ENCODE data around the gene GABARAP. TPM values are rescaled to one million over a fixed set of nuclear protein-coding genes. Genes with fewer than 3 reads are reported as not detected.
A peak's percentile ranks its signal among the peaks of the same experiment; 100 is the strongest.

GABARAP gene
- polyA plus RNA-seq, 1 of the 3 experiments (the other 2 are of a cell fraction) = 585 TPM

DNA sequence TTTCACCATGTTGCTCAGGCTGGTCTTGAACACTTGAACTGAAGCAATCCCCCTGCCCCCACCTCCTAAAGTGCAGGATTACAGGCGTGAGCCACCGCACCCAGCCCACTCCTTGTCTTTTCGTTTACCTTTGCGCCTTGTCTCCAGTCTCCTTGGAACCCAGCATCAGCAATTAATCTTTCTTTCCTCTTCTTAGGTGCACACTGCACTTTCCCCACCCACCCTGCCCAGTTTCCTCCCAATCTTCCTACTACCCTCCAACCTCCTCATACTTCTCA, 21.5 kb upstream of the GABARAP start:
- Histone ChIP-seq H3K4me1 (ENCODE audit: control insufficient read depth in 1 of 2, insufficient read depth in 2 of 2, low read depth in 1 of 2, low read length in 1 of 2) (peaks cover 0 to 6% of the 10 kb centered on the region in 2 experiments; a peak in 2 of 4 replicates), H3K4me2 (no peak overlapping the region), H4K20me1 (ENCODE audit: insufficient read depth) (no peaks in the 10 kb centered on the region), H3K27me3 (ENCODE audit: insufficient read depth) (no peaks in the 10 kb centered on the region), H3K9me3 (no peaks in the 10 kb centered on the region), H3K9ac (no peak overlapping the region), H3K36me3 (replicated peaks in 1 of 2; ENCODE audit: control insufficient read depth in 1 of 2, insufficient read depth in 2 of 2, low read length in 1 of 2) (peaks cover 0 to 12% of the 10 kb centered on the region in 2 experiments), H3F3A (replicated peaks; ENCODE audit: insufficient read depth) (peaks cover 31% of the 10 kb centered on the region), H3K4me3 (ENCODE audit: low read depth in 2 of 2, low read length in 1 of 2) (no peak overlapping the region), H2AFZ (ENCODE audit: low read depth) (peak overlapping the region; percentile 88; the same call in 1 of the 2 replicates), H3K79me2 (ENCODE audit: insufficient read depth) (no peaks in the 10 kb centered on the region), H3K27ac (ENCODE audit: low read depth in 2 of 2, low read length in 1 of 2) (no peak overlapping the region; a peak in 1 of 4 replicates), H3K9me2 (no peaks in the 10 kb centered on the region)
- WGBS (ENCODE audit: low lambda C conversion rate) = 81% methylated on average over 4 of the region's 4 CpGs
- DNase-seq = peak; percentile 7
- TF ChIP-seq SMC3 (IDR thresholded peaks at IDR 0.05; ENCODE audit: low read depth, low read length) (no peak), FOSL2 (IDR thresholded peaks at IDR 0.05; ENCODE audit: borderline replicate concordance, low read depth) (no peak), USF1 (IDR thresholded peaks at IDR 0.05; ENCODE audit: borderline replicate concordance, low read depth) (no peak), MXI1 (IDR thresholded peaks at IDR 0.05; ENCODE audit: low read depth, low read length) (no peak), RXRA (IDR thresholded peaks at IDR 0.05; ENCODE audit: borderline replicate concordance, low read depth) (no peak), RCOR1 (IDR thresholded peaks at IDR 0.05; ENCODE audit: low read length) (no peak), RAD21 (IDR thresholded peaks at IDR 0.05; ENCODE audit: low read length) (no peak), REST (IDR thresholded peaks at IDR 0.05; ENCODE audit: low read depth, low read length) (no peak), USF2 (IDR thresholded peaks at IDR 0.05; ENCODE audit: borderline replicate concordance, low read depth, low read length) (no peak), CHD2 (IDR thresholded peaks at IDR 0.05; ENCODE audit: low read length, partially characterized antibody) (no peak), RFX5 (IDR thresholded peaks at IDR 0.05; ENCODE audit: low read length) (no peak), JUND (IDR thresholded peaks at IDR 0.05) (no peak), POLR2AphosphoS5 (IDR thresholded peaks at IDR 0.05; ENCODE audit: low read depth, low read length) (no peak), NRF1 (IDR thresholded peaks at IDR 0.05; ENCODE audit: low read depth, low read length) (no peak), MEF2A (IDR thresholded peaks at IDR 0.05; ENCODE audit: borderline replicate concordance, low read depth) (no peak), EP300 (IDR thresholded peaks at IDR 0.05; ENCODE audit: borderline replicate concordance in 1 of 2, low read depth in 1 of 2, low read length in 1 of 2) (no peak), EZH2phosphoT487 (IDR thresholded peaks at IDR 0.05; ENCODE audit: borderline replicate concordance, low read depth) (no peak)
- TF ChIP-seq, protein P1, sequence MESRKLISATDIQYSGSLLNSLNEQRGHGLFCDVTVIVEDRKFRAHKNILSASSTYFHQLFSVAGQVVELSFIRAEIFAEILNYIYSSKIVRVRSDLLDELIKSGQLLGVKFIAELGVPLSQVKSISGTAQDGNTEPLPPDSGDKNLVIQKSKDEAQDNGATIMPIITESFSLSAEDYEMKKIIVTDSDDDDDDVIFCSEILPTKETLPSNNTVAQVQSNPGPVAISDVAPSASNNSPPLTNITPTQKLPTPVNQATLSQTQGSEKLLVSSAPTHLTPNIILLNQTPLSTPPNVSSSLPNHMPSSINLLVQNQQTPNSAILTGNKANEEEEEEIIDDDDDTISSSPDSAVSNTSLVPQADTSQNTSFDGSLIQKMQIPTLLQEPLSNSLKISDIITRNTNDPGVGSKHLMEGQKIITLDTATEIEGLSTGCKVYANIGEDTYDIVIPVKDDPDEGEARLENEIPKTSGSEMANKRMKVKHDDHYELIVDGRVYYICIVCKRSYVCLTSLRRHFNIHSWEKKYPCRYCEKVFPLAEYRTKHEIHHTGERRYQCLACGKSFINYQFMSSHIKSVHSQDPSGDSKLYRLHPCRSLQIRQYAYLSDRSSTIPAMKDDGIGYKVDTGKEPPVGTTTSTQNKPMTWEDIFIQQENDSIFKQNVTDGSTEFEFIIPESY (IDR thresholded peaks at IDR 0.05; ENCODE audit: borderline replicate concordance, low read depth) = no peak
- TF ChIP-seq, protein P2, sequence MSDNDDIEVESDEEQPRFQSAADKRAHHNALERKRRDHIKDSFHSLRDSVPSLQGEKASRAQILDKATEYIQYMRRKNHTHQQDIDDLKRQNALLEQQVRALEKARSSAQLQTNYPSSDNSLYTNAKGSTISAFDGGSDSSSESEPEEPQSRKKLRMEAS (IDR thresholded peaks at IDR 0.05; ENCODE audit: low read depth) = no peak
- POLR2A ChIA-PET = interaction anchor here (0.6 kb wide), 1 partner anchor 199 kb away, joined by 4 read pairs; no protein-coding TSS in a partner anchor
- CTCF ChIA-PET = interaction anchor here (0.8 to 2.7 kb wide), 3 partner anchors 16 to 220 kb away, joined by 3 to 16 read pairs (median 3); partner anchors contain the start of gene SLC16A11
